K562 (cell line): Measurements from ENCODE around the gene ADAP2. TPM values are rescaled to one million over a fixed set of nuclear protein-coding genes. Genes with fewer than 3 reads are reported as not detected.

ENCODE experiments used
- ATAC-seq: fragments of 200-7000 bp; cut with Tn5 transposase; 3 replicates; pipeline ENCODE4 v1.9.1; 2020; ENCODE audit warnings: moderate library complexity
- Bru-seq: library from RNA; stranded (reverse); fragments of 400-500 nt; gene quantifications from one replicate; lab custom pipeline; 2021; lab: Mats Ljungman, UMichigan
- BruChase-seq, 2 experiments: library from RNA; stranded (reverse); fragments of 400-500 nt; gene quantifications; one replicate each; lab custom pipeline; 2021; lab: Mats Ljungman, UMichigan
- BruUV-seq: library from RNA; stranded (reverse); fragments of 400-500 nt; replicated peaks from 2 replicates; lab custom pipeline; 2021; lab: Mats Ljungman, UMichigan
- CTCF ChIA-PET: fragments of 300-600 bp; formaldehyde crosslinking; extraction: SDS; loops from one replicate; lab custom pipeline; 2021; ENCODE audit warnings: low intra/inter-chr PET ratio; lab: Yijun Ruan, JAX
- POLR2A ChIA-PET: fragments of 300-600, 350-650 bp; sonication (Branson Sonifier 250); formaldehyde crosslinking; extraction: SDS; loops from one replicate; lab custom pipeline; 2021; ENCODE audit warnings: antibody characterized with exemption, inconsistent platforms; lab: Yijun Ruan, JAX
- DNase-seq, 4 experiments: peaks; one replicate each; pipeline versions ENCODE4 v3.0.0 to v3.0.0-alpha.2; 2011 to 2018; ENCODE audit warnings: low spot score in 3 of 4, mixed read lengths in 3 of 4; ENCODE audit errors: extremely low read depth in 1 of 4
- FAIRE-seq: peaks from 2 replicates; lab custom pipeline; 2011; peaks lifted over from hg19 to GRCh38; lab: Jason Lieb, UNC
- H2AFZ ChIP-seq: 2 replicates; pipeline ENCODE4 v1.6.0; 2011; ENCODE audit warnings: low read depth, low read length, control low read depth, inconsistent platforms
- H3K27ac ChIP-seq: fragments of 200-600 bp; 3 replicates; pipeline ENCODE4 v1.8.0; 2011; ENCODE audit warnings: low read depth, mild to moderate bottlenecking, control low read depth, inconsistent platforms, low read length, moderate library complexity, mixed read lengths; ENCODE audit errors: extremely low read depth
- H3K27me3 ChIP-seq, 2 experiments: fragments of 300-600 bp in 1 of 2; 2 replicates in 1 of 2; 3 replicates in 1 of 2; pipeline versions ENCODE4 v1.6.0 to v1.8.0; 2011; ENCODE audit warnings: inconsistent platforms in 2 of 2, low read length in 2 of 2, mild to moderate bottlenecking in 1 of 2, mixed read lengths in 1 of 2, moderate library complexity in 1 of 2; ENCODE audit not compliant: control insufficient read depth in 2 of 2, insufficient read depth in 2 of 2
- H3K36me3 ChIP-seq: fragments of 300-600 bp; 3 replicates; pipeline ENCODE4 v1.8.0; 2011; ENCODE audit warnings: mild to moderate bottlenecking, low read length, inconsistent platforms; ENCODE audit not compliant: control insufficient read depth, insufficient read depth
- H3K4me1 ChIP-seq, 2 experiments: fragments of 200-600 bp in 1 of 2; replicated peaks in 1 of 2; 2 replicates in 1 of 2; 3 replicates in 1 of 2; pipeline versions ENCODE4 v1.5.1 to v1.8.0; 2011; ENCODE audit warnings: inconsistent platforms in 2 of 2, low read length in 2 of 2, mild to moderate bottlenecking in 1 of 2, mixed read lengths in 1 of 2, moderate library complexity in 1 of 2; ENCODE audit not compliant: control insufficient read depth in 2 of 2, insufficient read depth in 2 of 2
- H3K4me2 ChIP-seq: 2 replicates; pipeline ENCODE4 v1.6.1; 2011; ENCODE audit warnings: low read length, control low read depth, inconsistent platforms, mixed read lengths; ENCODE audit not compliant: insufficient read depth
- H3K4me3 ChIP-seq: fragments of 200-600 bp; sonication (generic), shearing (Covaris generic); 2 replicates; pipeline ENCODE4 v1.5.1; 2016; ENCODE audit warnings: control low read depth, inconsistent platforms
- H3K79me2 ChIP-seq: fragments of 200-600 bp; 3 replicates; pipeline ENCODE4 v1.8.0; 2011; ENCODE audit warnings: low read length, inconsistent platforms; ENCODE audit not compliant: control insufficient read depth, insufficient read depth
- H3K9ac ChIP-seq, 2 experiments: 2 replicates each; pipeline versions ENCODE4 v1.6.0 to v1.6.1; 2011; ENCODE audit warnings: low read depth in 2 of 2, low read length in 2 of 2, control low read depth in 1 of 2, inconsistent platforms in 1 of 2, mild to moderate bottlenecking in 1 of 2, mixed read lengths in 1 of 2; ENCODE audit not compliant: insufficient read depth in 1 of 2
- H3K9me1 ChIP-seq: one replicate; pipeline ENCODE4 v1.6.0; 2011; ENCODE audit warnings: inconsistent platforms, mild to moderate bottlenecking, low read length, moderate library complexity; ENCODE audit not compliant: control insufficient read depth, insufficient read depth
- H3K9me3 ChIP-seq: replicated peaks from 2 replicates; pipeline ENCODE4 v1.5.1; 2011; ENCODE audit warnings: low read depth, low read length, inconsistent platforms; ENCODE audit not compliant: control insufficient read depth, insufficient read depth
- H4K20me1 ChIP-seq: replicated peaks from 2 replicates; pipeline ENCODE4 v1.6.1; 2011; ENCODE audit warnings: low read length, inconsistent platforms, mixed read lengths; ENCODE audit not compliant: control insufficient read depth, insufficient read depth
- ESRRA ChIP-seq: fragments of 450-650 bp; IDR thresholded peaks from 2 replicates; pipeline ENCODE4 v1.6.1; 2014; ENCODE audit warnings: low read depth, mild to moderate bottlenecking, moderate library complexity, borderline replicate concordance
- MEF2D ChIP-seq: conservative IDR thresholded peaks from 2 replicates; pipeline ENCODE4 v1.6.1; 2016; ENCODE audit warnings: low read depth, missing genetic modification characterization, missing compliant biosample characterization
- NRF1 ChIP-seq, 2 experiments: fragments of 450-650 bp; IDR thresholded peaks in 1 of 2; conservative IDR thresholded peaks in 1 of 2; 2 replicates each; pipeline ENCODE4 v1.6.1; 2014; ENCODE audit warnings: mild to moderate bottlenecking in 2 of 2
- RBM25 ChIP-seq: fragments of 200-400 bp; formaldehyde crosslinking; IDR thresholded peaks from 2 replicates; pipeline ENCODE4 v1.6.1; 2018; ENCODE audit warnings: low read length, low read depth, moderate library complexity; ENCODE audit not compliant: severe bottlenecking
- ZC3H8 ChIP-seq: fragments of 450-650 bp; IDR thresholded peaks from 2 replicates; pipeline ENCODE4 v1.6.1; 2017
- ZFP36 ChIP-seq: fragments of 150-350 bp; IDR thresholded peaks from 2 replicates; pipeline ENCODE4 v1.6.1; 2018; ENCODE audit warnings: low read length, low read depth; ENCODE audit not compliant: partially characterized antibody
- ZNF121 ChIP-seq: sonication (generic); formaldehyde crosslinking; conservative IDR thresholded peaks from 2 replicates; pipeline ENCODE4 v1.8.0; 2022; ENCODE audit warnings: missing genetic modification reagents
- WGBS: fragments of 100-300 bp; shearing (Covaris generic); methylation state at CpG from one replicate; pipeline ENCODE4 v1.1.6; 2016; ENCODE audit warnings: low coverage, mixed read lengths; ENCODE audit not compliant: insufficient coverage; ENCODE audit errors: missing lambda C conversion rate; 5-methylcytosine and 5-hydroxymethylcytosine counted together
- in situ Hi-C: fragments of 300-500 bp; cut with MboI; formaldehyde crosslinking; loops from 4 replicates; pipeline ENCODE4 v1.15.0; 2018; ENCODE audit warnings: inconsistent platforms, mixed read lengths
- intact Hi-C: fragments of 100-400 bp; cut with micrococcal nuclease; formaldehyde crosslinking; loops from 2 replicates; pipeline ENCODE4 v1.14.2; 2022
- long read RNA-seq, 3 experiments: library from polyadenylated mRNA in 2 of 3; library from RNA in 1 of 3; unstranded in 2 of 3; stranded (forward) in 1 of 3; transcript quantifications; one replicate each; pipeline ENCODE4 v2.0.0, GENCODE V29; 2019 to 2022
- polyA minus RNA-seq, 3 experiments: library from RNA; depleted of rRNA, polyadenylated mRNA; stranded (reverse); fragments of >200 nt; gene quantifications; 2 replicates each; pipeline ENCODE4 v1.2.3, GENCODE V29; 2011
- polyA plus RNA-seq, 8 experiments: library from polyadenylated mRNA; depleted of rRNA in 4 of 8; stranded (reverse) in 5 of 8; unstranded in 3 of 8; fragments of >200 nt; fragmentation: Nextera tagmentation in 2 of 8; fragmentation: Illumina TruSeq in 1 of 8; extraction: Ambion mirVana in 2 of 8; extraction: Trizol in 1 of 8; gene quantifications; 2 replicates each; pipeline versions ENCODE4 v1.2.1 to v1.2.3, GENCODE V29; 2011 to 2014; ENCODE audit warnings: inconsistent platforms in 1 of 8, missing spikeins in 1 of 8
- total RNA-seq, 7 experiments: library from RNA; depleted of rRNA in 6 of 7; stranded (reverse); fragments of >200 nt in 6 of 7; fragmentation: Illumina TruSeq in 2 of 7; extraction: Trizol in 2 of 7; gene quantifications; 2 replicates each; pipeline versions ENCODE4 v1.2.1 to v1.2.3, GENCODE V29; 2011 to 2021; ENCODE audit warnings: low replicate concordance in 1 of 7
- TF ChIP-seq, protein P1 (sequence below): fragments of 450-650 bp; IDR thresholded peaks from 2 replicates; pipeline ENCODE4 v1.6.1; 2016; ENCODE audit warnings: missing biosample characterization, missing genetic modification characterization

Gene ADAP2, protein sequence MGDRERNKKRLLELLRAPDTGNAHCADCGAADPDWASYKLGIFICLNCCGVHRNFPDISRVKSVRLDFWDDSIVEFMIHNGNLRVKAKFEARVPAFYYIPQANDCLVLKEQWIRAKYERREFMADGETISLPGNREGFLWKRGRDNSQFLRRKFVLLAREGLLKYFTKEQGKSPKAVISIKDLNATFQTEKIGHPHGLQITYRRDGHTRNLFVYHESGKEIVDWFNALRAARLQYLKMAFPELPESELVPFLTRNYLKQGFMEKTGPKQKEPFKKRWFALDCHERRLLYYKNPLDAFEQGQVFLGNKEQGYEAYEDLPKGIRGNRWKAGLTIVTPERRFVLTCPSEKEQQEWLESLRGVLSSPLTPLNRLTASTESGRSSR
- not detected in 2 replicates for total RNA-seq (2011; cell fraction: chromatin; rRNA removed; ENCODE audit: low replicate concordance)
- total RNA-seq (2011; cell fraction: nucleolus; rRNA removed) = 1.5 TPM in 1 of 2 replicates, not detected in the other
- 4.4 TPM in 1 of 2 replicates, not detected in the other for total RNA-seq (2011; cell fraction: nucleoplasm; rRNA removed)
- total RNA-seq (2014; rRNA removed) = 0.73 TPM in 1 of 2 replicates, not detected in the other
- 0.25 TPM in 1 of 2 replicates, not detected in the other for total RNA-seq (2014; rRNA removed; fragmentation: Illumina TruSeq; extraction: Trizol)
- total RNA-seq (2015; rRNA removed; fragmentation: Illumina TruSeq; extraction: Trizol) = not detected in 2 replicates
- 0.20 and 0.58 TPM in 2 replicates for total RNA-seq (2021)
- polyA plus RNA-seq (2011; rRNA removed) = 0.06 TPM in 1 of 2 replicates, not detected in the other
- polyA plus RNA-seq (2011; cell fraction: cytosol; rRNA removed) = 0.04 TPM in 1 of 2 replicates, not detected in the other
- 0.64 TPM in 1 of 2 replicates, not detected in the other for polyA plus RNA-seq (2011; cell fraction: nucleus; rRNA removed)
- 0.05 TPM in 1 of 2 replicates, not detected in the other for polyA plus RNA-seq (2012)
- not detected in 2 replicates for polyA plus RNA-seq (2014; fragmentation: Illumina TruSeq; extraction: Trizol)
- polyA plus RNA-seq (2014; fragmentation: Nextera tagmentation; extraction: Ambion mirVana) = not detected
- not detected in 2 replicates for polyA plus RNA-seq (2014; rRNA removed)
- 0.07 TPM in 1 of 2 replicates, not detected in the other for polyA minus RNA-seq (2011; rRNA and poly(A)+ RNA removed)
- polyA minus RNA-seq (2011; cell fraction: cytosol; rRNA and poly(A)+ RNA removed) = not detected in 2 replicates
- polyA minus RNA-seq (2011; cell fraction: nucleus; rRNA and poly(A)+ RNA removed) = 0.94 TPM in 1 of 2 replicates, not detected in the other
- percentile 10 among the genes with signal in this experiment for Bru-seq, nascent RNA
- BruChase-seq, experiment 1, labeled RNA remaining after a 2-hour chase = percentile 16 among the genes with signal in this experiment
- BruChase-seq, experiment 2, labeled RNA remaining after a 6-hour chase = percentile 11 among the genes with signal in this experiment
- long read RNA-seq, experiment 1, partial matches to known transcripts = 0 of 1 reads
- long read RNA-seq, experiment 1, other reads (novel, unspliced or antisense) = 1 of 1 reads
- long read RNA-seq, experiment 2 = 0 reads
- long read RNA-seq, experiment 3 = 0 reads

DNA sequence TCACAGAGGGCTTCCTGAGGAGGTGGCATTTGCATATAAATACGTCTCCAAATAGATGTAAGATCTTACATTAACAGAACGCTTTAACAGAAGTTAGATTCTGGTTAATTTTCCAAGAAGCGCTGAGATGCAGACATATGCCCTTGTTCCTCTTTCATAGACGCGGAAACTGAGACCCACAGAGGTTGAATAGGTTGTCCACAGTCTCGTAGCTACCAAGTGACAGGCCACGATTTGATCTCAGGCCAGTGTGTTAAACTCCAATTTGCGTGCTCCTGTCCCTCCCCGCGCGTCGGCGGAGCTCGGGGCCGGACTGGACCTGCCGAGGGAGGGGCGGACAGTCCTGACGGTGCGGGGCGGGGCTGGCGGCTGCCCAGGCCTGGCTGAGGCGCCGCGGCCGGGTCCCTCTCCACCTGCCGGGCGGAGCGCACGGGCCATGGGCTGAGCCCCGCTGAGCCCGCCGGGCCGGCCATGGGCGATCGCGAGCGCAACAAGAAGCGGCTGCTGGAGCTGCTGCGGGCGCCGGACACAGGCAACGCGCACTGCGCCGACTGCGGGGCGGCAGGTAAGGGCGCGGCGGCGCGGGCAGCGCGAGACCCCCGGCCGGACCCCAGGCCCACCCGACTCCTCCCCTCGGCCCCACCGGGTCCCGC, at the start of gene ADAP2:
TSS of gene ADAP2 (plus strand) at position 402 of the 653 bp plus-strand sequence. CDS start at position 472, 70 bp downstream.
- Histone ChIP-seq H3K9me1 (no peaks in the 10 kb centered on the region), H3K36me3 (no peaks in the 10 kb centered on the region), H3K9me3 (no peaks in the 10 kb centered on the region), H4K20me1 (no peaks in the 10 kb centered on the region; the same call in 1 of the 2 replicates), H3K9ac (no peak within 1 kb of the TSS; a peak in 1 of 4 replicates), H3K27me3 (peaks cover 20 to 48% of the 10 kb centered on the region in 2 experiments; a peak in 4 of 5 replicates), H3K79me2 (no peaks in the 10 kb centered on the region)
- peak; percentile 22 to 72 (median 52) for DNase-seq
- in situ Hi-C loops (no loop called here), intact Hi-C loops (no loop called here)
- WGBS = 7% methylated on average over 16 of the region's 60 CpGs
- CTCF ChIA-PET = interaction anchor here (0.5 kb wide), 1 partner anchor 23 kb away, joined by 3 read pairs; no protein-coding TSS in a partner anchor
- no TSS peak for BruUV-seq
- TF ChIP-seq RBM25 (peak; percentile 4), MEF2D (no peak), NRF1 (conservative IDR thresholded peaks at IDR 0.05 in 1 of 2, IDR thresholded peaks at IDR 0.05 in 1 of 2) (no peak), ZFP36 (peak; percentile 74), ZC3H8 (no peak), ESRRA (peak; percentile 70; the same call in 1 of the 2 replicates), ZNF121 (no peak)
- TF ChIP-seq, protein P1, sequence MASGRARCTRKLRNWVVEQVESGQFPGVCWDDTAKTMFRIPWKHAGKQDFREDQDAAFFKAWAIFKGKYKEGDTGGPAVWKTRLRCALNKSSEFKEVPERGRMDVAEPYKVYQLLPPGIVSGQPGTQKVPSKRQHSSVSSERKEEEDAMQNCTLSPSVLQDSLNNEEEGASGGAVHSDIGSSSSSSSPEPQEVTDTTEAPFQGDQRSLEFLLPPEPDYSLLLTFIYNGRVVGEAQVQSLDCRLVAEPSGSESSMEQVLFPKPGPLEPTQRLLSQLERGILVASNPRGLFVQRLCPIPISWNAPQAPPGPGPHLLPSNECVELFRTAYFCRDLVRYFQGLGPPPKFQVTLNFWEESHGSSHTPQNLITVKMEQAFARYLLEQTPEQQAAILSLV = no peak
- TF ChIP-seq, all 486 proteins: peak for 3
- Histone ChIP-seq H3K4me1 (peaks cover 0 to 13% of the 10 kb centered on the region in 2 experiments; a peak in 2 of 5 replicates), H2AFZ (no peak within 1 kb of the TSS; the same call in 1 of the 2 replicates), H3K4me3 (no peak within 1 kb of the TSS), H3K4me2 (no peak within 1 kb of the TSS), H3K27ac (no peak within 1 kb of the TSS)
- ATAC-seq = peak; percentile 78
- POLR2A ChIA-PET = no interaction called here
- no peak for FAIRE-seq
